ENCODE data around the gene CCDC71L. TPM values are rescaled to one million over a fixed set of nuclear protein-coding genes. Genes with fewer than 3 reads are reported as not detected.

Gene CCDC71L
- total RNA-seq, 1 donor, result 40.6 TPM

GRCh38 chr7:106613279-106613678, 47.7 kb downstream of the CCDC71L start:
- no peak overlapping the region for H3K4me3 ChIP-seq (ENCODE audit: low read depth, low read length)
- DNase-seq (ENCODE audit: low read depth), result no peak

DNA sequence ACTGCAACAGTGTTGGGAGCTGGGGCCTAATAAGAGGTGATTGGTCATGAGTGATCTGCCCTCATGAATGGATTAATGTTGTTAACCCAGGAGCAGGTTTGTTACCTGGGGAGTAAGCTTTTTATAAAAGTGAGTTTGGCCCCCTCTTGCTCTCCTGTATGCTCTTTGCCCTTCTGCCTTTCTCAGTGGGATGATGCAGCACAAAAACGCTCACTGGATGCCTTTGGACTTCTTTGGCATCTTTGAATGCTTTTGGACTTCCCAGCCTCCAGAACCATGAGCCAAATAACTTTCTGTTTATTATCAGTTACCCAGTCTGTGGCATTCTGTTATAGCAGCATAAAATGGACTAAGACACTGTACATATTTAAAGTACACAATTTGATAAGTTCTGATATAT, 48.5 kb downstream of the CCDC71L start:
- H3K4me3 ChIP-seq (ENCODE audit: low read depth, low read length), result no peak overlapping the region
- no peak for DNase-seq (ENCODE audit: low read depth)
- TF ChIP-seq, protein P1, sequence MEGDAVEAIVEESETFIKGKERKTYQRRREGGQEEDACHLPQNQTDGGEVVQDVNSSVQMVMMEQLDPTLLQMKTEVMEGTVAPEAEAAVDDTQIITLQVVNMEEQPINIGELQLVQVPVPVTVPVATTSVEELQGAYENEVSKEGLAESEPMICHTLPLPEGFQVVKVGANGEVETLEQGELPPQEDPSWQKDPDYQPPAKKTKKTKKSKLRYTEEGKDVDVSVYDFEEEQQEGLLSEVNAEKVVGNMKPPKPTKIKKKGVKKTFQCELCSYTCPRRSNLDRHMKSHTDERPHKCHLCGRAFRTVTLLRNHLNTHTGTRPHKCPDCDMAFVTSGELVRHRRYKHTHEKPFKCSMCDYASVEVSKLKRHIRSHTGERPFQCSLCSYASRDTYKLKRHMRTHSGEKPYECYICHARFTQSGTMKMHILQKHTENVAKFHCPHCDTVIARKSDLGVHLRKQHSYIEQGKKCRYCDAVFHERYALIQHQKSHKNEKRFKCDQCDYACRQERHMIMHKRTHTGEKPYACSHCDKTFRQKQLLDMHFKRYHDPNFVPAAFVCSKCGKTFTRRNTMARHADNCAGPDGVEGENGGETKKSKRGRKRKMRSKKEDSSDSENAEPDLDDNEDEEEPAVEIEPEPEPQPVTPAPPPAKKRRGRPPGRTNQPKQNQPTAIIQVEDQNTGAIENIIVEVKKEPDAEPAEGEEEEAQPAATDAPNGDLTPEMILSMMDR (IDR thresholded peaks at IDR 0.05; ENCODE audit: insufficient read depth, low read length), result no peak

More at GRCh38 chr7:106613279-106613678, 47.7 kb downstream of the CCDC71L start:
- TF ChIP-seq, protein P1 (IDR thresholded peaks at IDR 0.05; ENCODE audit: insufficient read depth, low read length), result no peak

DNA sequence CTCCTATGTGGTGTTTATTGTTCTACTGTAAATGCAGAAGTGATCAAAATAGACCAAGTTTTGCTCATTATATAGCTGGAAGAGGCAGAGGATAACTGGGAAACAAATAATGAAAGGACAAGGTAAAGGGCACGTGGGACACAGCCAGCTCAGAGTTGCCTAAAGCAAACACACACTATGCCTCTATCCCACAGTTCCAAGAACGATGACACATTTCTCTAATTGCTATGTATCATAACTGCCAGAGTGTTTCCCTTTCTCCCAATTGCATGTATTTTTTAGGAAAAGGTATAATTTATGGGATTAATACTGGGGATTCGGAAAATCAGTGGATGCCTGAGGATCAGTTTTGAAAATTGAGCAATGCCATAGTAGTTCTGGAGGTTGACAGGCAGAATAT, 49.0 kb downstream of the CCDC71L start:
- no peak for DNase-seq (ENCODE audit: low read depth)
- TF ChIP-seq, protein P1 (IDR thresholded peaks at IDR 0.05; ENCODE audit: insufficient read depth, low read length), result no peak
- H3K4me3 ChIP-seq (ENCODE audit: low read depth, low read length), result no peak overlapping the region

DNA sequence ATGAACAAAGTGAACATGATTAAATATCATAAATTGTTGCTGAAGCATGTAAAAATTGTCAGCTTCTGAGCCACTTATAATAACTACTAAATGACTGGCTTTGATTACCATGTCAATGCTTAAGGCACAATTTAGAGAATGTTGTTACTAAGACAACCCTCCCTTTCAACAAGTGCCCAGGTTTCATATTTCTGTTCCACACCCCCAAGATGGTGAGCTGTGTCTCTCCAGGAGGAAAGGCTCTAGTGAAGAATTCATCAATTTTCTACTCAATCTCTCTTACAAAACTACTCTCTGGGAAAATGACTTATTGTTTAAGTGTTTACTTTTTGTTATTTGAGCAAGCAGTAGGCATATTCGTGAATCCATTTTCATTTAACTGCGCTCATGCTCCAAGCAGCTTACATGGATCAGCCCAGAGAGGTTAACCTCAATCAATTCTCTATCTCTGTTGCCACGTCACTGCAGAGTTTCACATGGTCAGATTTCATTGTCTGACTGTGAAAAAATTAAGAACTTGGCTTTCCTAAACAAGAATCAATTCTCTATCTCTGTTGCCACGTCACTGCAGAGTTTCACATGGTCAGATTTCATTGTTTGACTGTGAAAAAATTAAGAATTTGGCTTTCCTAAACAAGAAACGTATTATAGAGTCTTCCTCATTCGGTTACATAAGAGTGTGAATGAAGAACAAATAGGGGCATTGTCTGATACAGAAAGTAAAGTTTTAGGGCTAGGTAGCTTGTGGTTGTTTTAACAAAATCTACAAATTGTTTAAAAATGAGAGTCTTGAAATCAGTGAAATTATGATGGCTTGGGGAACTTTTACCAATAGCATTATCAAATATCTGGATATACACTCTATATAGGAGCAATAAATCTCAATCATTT, 49.7 kb downstream of the CCDC71L start:
- no peak overlapping the region for H3K4me3 ChIP-seq (ENCODE audit: low read depth, low read length)
- DNase-seq (ENCODE audit: low read depth), result peak; percentile 89
- TF ChIP-seq, protein P1 (IDR thresholded peaks at IDR 0.05; ENCODE audit: insufficient read depth, low read length), result no peak

- no peak overlapping the region for H3K4me3 ChIP-seq (ENCODE audit: low read depth, low read length)
- TF ChIP-seq, protein P1 (IDR thresholded peaks at IDR 0.05; ENCODE audit: insufficient read depth, low read length), result no peak
- DNase-seq (ENCODE audit: low read depth), result peak; percentile 87
These were observed 51.5 kb downstream of the CCDC71L start for GRCh38 chr7:106609416-106609815.

DNA sequence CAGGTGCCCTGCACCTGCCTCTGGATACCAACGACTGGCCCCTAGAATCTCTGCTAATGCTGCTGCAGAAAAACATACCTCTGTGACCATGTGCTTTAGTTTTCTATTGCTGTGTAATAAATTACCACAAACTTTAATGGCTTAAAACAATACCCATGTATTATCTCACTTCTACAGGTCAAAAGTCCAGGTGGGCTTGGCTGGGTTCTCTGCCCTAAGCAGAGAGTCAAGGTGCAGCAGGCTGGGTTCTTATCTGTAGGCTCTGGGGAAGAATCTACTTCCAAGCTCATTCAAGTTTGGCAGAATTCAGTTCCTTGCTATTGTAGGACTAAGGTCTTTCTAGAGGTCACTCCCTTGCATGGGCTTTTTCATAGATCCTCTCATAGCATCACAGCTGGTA, 52.3 kb downstream of the CCDC71L start:
- DNase-seq (ENCODE audit: low read depth), result no peak
- TF ChIP-seq, protein P1 (IDR thresholded peaks at IDR 0.05; ENCODE audit: insufficient read depth, low read length), result no peak
- H3K4me3 ChIP-seq (ENCODE audit: low read depth, low read length), result no peak overlapping the region

Other genes starting within 250 kb of the CCDC71L start
- gene PIK3CG, start 204.1 kb upstream of the CCDC71L start, total RNA-seq (ENCODE audit: low replicate concordance), result 0.08 TPM in 1 of 2 replicates, not detected in the other